Naive B cell (primary cell): ENCODE results near the gene RMP24.
"Not testable (repeated sequence)": the region's sequence is repeated elsewhere in the genome, so short reads cannot be mapped to it uniquely, and the experiment has no call there.

Experiments used
- ATAC-seq, 2 donors: fragments of 150-1000 bp; cut with Tn5 transposase; 2 replicates each; pipeline ENCODE4 v1.10.0; 2021; ENCODE audit warnings: low read depth in 2 of 2, mild to moderate bottlenecking in 2 of 2, moderate library complexity in 2 of 2
- DNase-seq: peaks from one replicate; pipeline ENCODE4 v3.0.0; 2022
- H3K27ac Mint-ChIP-seq, 6 donors: one replicate each; pipeline ENCODE4 v1.8.0; 2020 to 2022; ENCODE audit warnings: mild to moderate bottlenecking in 6 of 6, mixed read lengths in 6 of 6, moderate library complexity in 5 of 6, inconsistent platforms in 2 of 6
- H3K27me3 Mint-ChIP-seq, 3 donors: one replicate each; pipeline ENCODE4 v1.8.0; 2021 to 2022; ENCODE audit warnings: mixed read lengths in 3 of 3, mild to moderate bottlenecking in 1 of 3
- H3K36me3 Mint-ChIP-seq, 2 donors: one replicate each; pipeline ENCODE4 v1.8.0; 2020 to 2022; ENCODE audit warnings: mixed read lengths in 2 of 2, inconsistent platforms in 1 of 2, mild to moderate bottlenecking in 1 of 2
- H3K4me1 Mint-ChIP-seq, 3 donors: one replicate each; pipeline ENCODE4 v1.8.0; 2020 to 2022; ENCODE audit warnings: mixed read lengths in 3 of 3, inconsistent platforms in 1 of 3, mild to moderate bottlenecking in 1 of 3, moderate library complexity in 1 of 3
- H3K4me3 Mint-ChIP-seq, 8 donors: one replicate each; pipeline ENCODE4 v1.8.0; 2020 to 2022; ENCODE audit warnings: mild to moderate bottlenecking in 8 of 8, mixed read lengths in 8 of 8, moderate library complexity in 8 of 8, inconsistent platforms in 2 of 8
- H3K9me3 Mint-ChIP-seq, 7 donors: one replicate each; pipeline ENCODE4 v1.8.0; 2020 to 2022; ENCODE audit warnings: mixed read lengths in 7 of 7, mild to moderate bottlenecking in 5 of 7, inconsistent platforms in 2 of 7, moderate library complexity in 1 of 7

RMP24 gene

GRCh38 chr18:35942661-35943060 is 29.8 kb upstream of the RMP24 start:
- H3K4me1 Mint-ChIP-seq: no peaks in the 10 kb centered on the region
- H3K27me3 Mint-ChIP-seq: peaks cover 14 to 43% (median 14%) of the 10 kb centered on the region in 3 donors
- no peak overlapping the region for H3K4me3 Mint-ChIP-seq
- no peaks in the 10 kb centered on the region for H3K36me3 Mint-ChIP-seq
- DNase-seq: no peak
- no peaks in the 10 kb centered on the region for H3K9me3 Mint-ChIP-seq
- no peak for ATAC-seq
- peak overlapping the region in 1 of 6 donors; percentile 69 for H3K27ac Mint-ChIP-seq

- Mint-ChIP-seq H3K4me1 (peaks cover 4 to 11% (median 8%) of the 10 kb centered on the region in 3 donors), H3K4me3 (peak overlapping the region in 1 of 8 donors; percentile 7), H3K36me3 (no peaks in the 10 kb centered on the region), H3K9me3 (peaks cover 0 to 4% (median 0%) of the 10 kb centered on the region in 7 donors), H3K27ac (no peak overlapping the region), H3K27me3 (peaks cover 20 to 39% (median 34%) of the 10 kb centered on the region in 3 donors)
- DNase-seq (no peak), ATAC-seq (no peak)
These were observed 24.4 kb upstream of the RMP24 start for GRCh38 chr18:35948080-35948479.

- H3K36me3 Mint-ChIP-seq: no peaks in the 10 kb centered on the region
- peaks cover 18 to 44% (median 38%) of the 10 kb centered on the region in 3 donors for H3K27me3 Mint-ChIP-seq
- H3K9me3 Mint-ChIP-seq: peaks cover 0 to 4% (median 0%) of the 10 kb centered on the region in 7 donors
- H3K27ac Mint-ChIP-seq: peak overlapping the region in 1 of 6 donors; percentile 51
- ATAC-seq (no peak), DNase-seq (no peak)
- H3K4me3 Mint-ChIP-seq: peak overlapping the region in 3 of 8 donors; percentile 1 to 92 (median 74)
- H3K4me1 Mint-ChIP-seq: peaks cover 4 to 11% (median 8%) of the 10 kb centered on the region in 3 donors
These were observed 23.4 kb upstream of the RMP24 start for GRCh38 chr18:35949090-35949489.

- peak; percentile 52 for DNase-seq
- Mint-ChIP-seq H3K36me3 (no peaks in the 10 kb centered on the region), H3K9me3 (peaks cover 0 to 4% (median 0%) of the 10 kb centered on the region in 7 donors), H3K4me3 (peak overlapping the region; percentile 65 to 92 (median 87)), H3K27ac (peak overlapping the region in 3 of 6 donors; percentile 49 to 57 (median 50)), H3K4me1 (peaks cover 4 to 11% (median 8%) of the 10 kb centered on the region in 3 donors), H3K27me3 (peaks cover 18 to 47% (median 42%) of the 10 kb centered on the region in 3 donors)
- peak; percentile 57 to 71 for ATAC-seq
These were observed 22.4 kb upstream of the RMP24 start for GRCh38 chr18:35949903-35950627.

- Mint-ChIP-seq H3K4me3 (peak overlapping the region in 7 of 8 donors; percentile 65 to 92 (median 87)), H3K27me3 (peaks cover 19 to 50% (median 46%) of the 10 kb centered on the region in 3 donors), H3K9me3 (peaks cover 0 to 4% (median 0%) of the 10 kb centered on the region in 7 donors), H3K4me1 (peaks cover 4 to 11% (median 8%) of the 10 kb centered on the region in 3 donors), H3K27ac (peak overlapping the region in 1 of 6 donors; percentile 49), H3K36me3 (no peaks in the 10 kb centered on the region)
- no peak for DNase-seq
- no peak for ATAC-seq
These were observed 21.9 kb upstream of the RMP24 start for GRCh38 chr18:35950628-35950982.

GRCh38 chr18:35953688-35954087 is 18.8 kb upstream of the RMP24 start:
- DNase-seq: no peak

GRCh38 chr18:35956226-35956625 is 16.3 kb upstream of the RMP24 start:
- DNase-seq (no peak), ATAC-seq (no peak)
- Mint-ChIP-seq H3K4me3 (no peak overlapping the region), H3K9me3 (peaks cover 0 to 17% (median 9%) of the 10 kb centered on the region in 7 donors), H3K36me3 (peaks cover 0 to 5% of the 10 kb centered on the region in 2 donors), H3K27me3 (peaks cover 23 to 66% (median 65%) of the 10 kb centered on the region in 3 donors), H3K4me1 (no peaks in the 10 kb centered on the region), H3K27ac (no peak overlapping the region)

More at GRCh38 chr18:35953688-35954087, 18.8 kb upstream of the RMP24 start:
- Mint-ChIP-seq H3K9me3 (peaks cover 0 to 5% (median 0%) of the 10 kb centered on the region in 7 donors), H3K4me3 (no peak overlapping the region), H3K36me3 (peaks cover 0 to 5% of the 10 kb centered on the region in 2 donors), H3K27ac (no peak overlapping the region), H3K27me3 (peaks cover 30 to 71% (median 63%) of the 10 kb centered on the region in 3 donors), H3K4me1 (peaks cover 4 to 11% (median 8%) of the 10 kb centered on the region in 3 donors)
- ATAC-seq: no peak

GRCh38 chr18:35962320-35962719 is 10.2 kb upstream of the RMP24 start:
- H3K4me3 Mint-ChIP-seq: no peak overlapping the region
- peaks cover 10 to 37% (median 23%) of the 10 kb centered on the region in 3 donors for H3K27me3 Mint-ChIP-seq
- H3K36me3 Mint-ChIP-seq: no peaks in the 10 kb centered on the region
- H3K9me3 Mint-ChIP-seq: peaks cover 0 to 15% (median 9%) of the 10 kb centered on the region in 7 donors
- H3K4me1 Mint-ChIP-seq: peaks cover 0 to 4% (median 0%) of the 10 kb centered on the region in 3 donors
- H3K27ac Mint-ChIP-seq: no peak overlapping the region
- no peak for DNase-seq
- no peak for ATAC-seq

GRCh38 chr18:35964319-35964718 is 8.2 kb upstream of the RMP24 start:
- no peak overlapping the region for H3K4me3 Mint-ChIP-seq
- peaks cover 4 to 17% (median 5%) of the 10 kb centered on the region in 3 donors for H3K27me3 Mint-ChIP-seq
- H3K9me3 Mint-ChIP-seq: peaks cover 0 to 10% (median 5%) of the 10 kb centered on the region in 7 donors
- DNase-seq: no peak
- no peaks in the 10 kb centered on the region for H3K36me3 Mint-ChIP-seq
- no peak for ATAC-seq
- H3K4me1 Mint-ChIP-seq: peaks cover 9 to 11% (median 11%) of the 10 kb centered on the region in 3 donors
- H3K27ac Mint-ChIP-seq: no peak overlapping the region

- not testable (repeated sequence) for H3K9me3 Mint-ChIP-seq, DNase-seq, ATAC-seq, H3K27me3 Mint-ChIP-seq, H3K36me3 Mint-ChIP-seq
- Mint-ChIP-seq H3K4me3 (peak overlapping the region in 3 of 8 donors; percentile 20 to 71 (median 30)), H3K27ac (peak overlapping the region in 1 of 6 donors; percentile 9), H3K4me1 (peaks cover 27 to 31% (median 27%) of the 10 kb centered on the region in 3 donors)
These were observed 4.6 kb upstream of the RMP24 start for GRCh38 chr18:35967866-35968265.

GRCh38 chr18:35968278-35968880 is 4.1 kb upstream of the RMP24 start:
- peak overlapping the region in 3 of 6 donors; percentile 9 to 69 (median 14) for H3K27ac Mint-ChIP-seq
- ATAC-seq (no peak), DNase-seq (no peak)
- H3K9me3 Mint-ChIP-seq: no peaks in the 10 kb centered on the region
- no peaks in the 10 kb centered on the region for H3K27me3 Mint-ChIP-seq
- H3K4me1 Mint-ChIP-seq: peaks cover 32 to 36% (median 32%) of the 10 kb centered on the region in 3 donors
- no peaks in the 10 kb centered on the region for H3K36me3 Mint-ChIP-seq
- H3K4me3 Mint-ChIP-seq: peak overlapping the region in 4 of 8 donors; percentile 6 to 71 (median 18)

- no peak for DNase-seq
- Mint-ChIP-seq H3K27ac (peak overlapping the region in 2 of 6 donors; percentile 57 to 96), H3K4me3 (peak overlapping the region in 5 of 8 donors; percentile 9 to 68 (median 28)), H3K9me3 (no peaks in the 10 kb centered on the region), H3K4me1 (peaks cover 41 to 47% (median 42%) of the 10 kb centered on the region in 3 donors), H3K27me3 (no peaks in the 10 kb centered on the region), H3K36me3 (no peaks in the 10 kb centered on the region)
- ATAC-seq: no peak
These were observed 2.8 kb upstream of the RMP24 start for GRCh38 chr18:35969676-35970075.

GRCh38 chr18:35971661-35972196 is 750 bp upstream of the RMP24 start:
- ATAC-seq (no peak), DNase-seq (no peak)
- H3K36me3 Mint-ChIP-seq: peaks cover 12 to 13% of the 10 kb centered on the region in 2 donors
- H3K9me3 Mint-ChIP-seq: no peaks in the 10 kb centered on the region
- H3K4me3 Mint-ChIP-seq: peak overlapping the region; percentile 89 to 99 (median 96)
- peaks cover 42 to 51% (median 44%) of the 10 kb centered on the region in 3 donors for H3K4me1 Mint-ChIP-seq
- peak overlapping the region; percentile 95 to 98 (median 96) for H3K27ac Mint-ChIP-seq
- no peaks in the 10 kb centered on the region for H3K27me3 Mint-ChIP-seq
